Activated CD4-positive, alpha-beta T cell treated with anti-CD3 and anti-CD28 coated beads for 36 hours (primary cell): ENCODE measurements around the gene SORL1. TPM values are rescaled to one million over a fixed set of nuclear protein-coding genes. Genes with fewer than 3 reads are reported as not detected.

Source experiments
- ATAC-seq: fragments of 200-7000 bp; cut with Tn5 transposase; one replicate; pipeline ENCODE4 v1.10.0; 2021; ENCODE audit warnings: mild to moderate bottlenecking, moderate library complexity
- CTCF ChIA-PET: fragments of 350-600 bp; sonication (Branson Sonifier 250); formaldehyde crosslinking; loops from one replicate; lab custom pipeline; 2021; ENCODE audit warnings: antibody characterized with exemption; lab: Charles Lee
- POLR2A ChIA-PET: fragments of 350-600 bp; sonication (Branson Sonifier 250); formaldehyde crosslinking; loops from one replicate; lab custom pipeline; 2021; ENCODE audit warnings: antibody characterized with exemption, inconsistent platforms; lab: Charles Lee
- DNase-seq: peaks from one replicate; pipeline ENCODE4 v3.0.0-alpha.2; 2020
- H3K27ac Mint-ChIP-seq: one replicate; pipeline ENCODE4 v1.8.0; 2021; ENCODE audit warnings: mixed read lengths
- H3K27me3 Mint-ChIP-seq: one replicate; pipeline ENCODE4 v1.8.0; 2021; ENCODE audit warnings: mixed read lengths
- H3K36me3 Mint-ChIP-seq: one replicate; pipeline ENCODE4 v1.8.0; 2021; ENCODE audit warnings: low read depth, mixed read lengths
- H3K4me1 Mint-ChIP-seq: one replicate; pipeline ENCODE4 v1.8.0; 2021; ENCODE audit warnings: mixed read lengths
- H3K4me3 Mint-ChIP-seq: one replicate; pipeline ENCODE4 v1.8.0; 2021; ENCODE audit warnings: mild to moderate bottlenecking, moderate library complexity, mixed read lengths
- H3K9me3 Mint-ChIP-seq: one replicate; pipeline ENCODE4 v1.8.0; 2021; ENCODE audit warnings: low read depth, mixed read lengths
- intact Hi-C, 2 experiments: fragments of 100-400 bp; cut with DNase I in 1 of 2; cut with micrococcal nuclease in 1 of 2; formaldehyde crosslinking; loops; one replicate each; pipeline versions ENCODE4 v1.14.2 to v1.15.1; 2022 to 2024; cut with DNase I, micrococcal nuclease
- total RNA-seq, 2 experiments: library from RNA; stranded (reverse); gene quantifications; one replicate each; pipeline ENCODE4 v1.2.3, GENCODE V29; 2021

Gene SORL1
- total RNA-seq, 2 experiments from 2014 or later = 53.5 to 68.0 TPM

- H3K4me1 Mint-ChIP-seq = peaks cover 48% of the 10 kb centered on the region
- intact Hi-C loops = loop anchor here in 1 of 2 experiments (5.0 kb wide), 1 partner anchor 72 kb away; no protein-coding TSS in a partner anchor
- DNase-seq (no peak), ATAC-seq (no peak)
- ChIA-PET POLR2A (no interaction called here), CTCF (interaction anchor here (0.6 to 1.2 kb wide), 4 partner anchors 9 to 409 kb away, joined by 3 to 4 read pairs (median 3); no protein-coding TSS in a partner anchor)
- no peak overlapping the region for H3K27ac Mint-ChIP-seq
- peaks cover 49% of the 10 kb centered on the region for H3K36me3 Mint-ChIP-seq
- peaks cover 10% of the 10 kb centered on the region for H3K9me3 Mint-ChIP-seq
- no peak overlapping the region for H3K4me3 Mint-ChIP-seq
- no peaks in the 10 kb centered on the region for H3K27me3 Mint-ChIP-seq
Observed at GRCh38 chr11:121534131-121535093, 82.3 kb downstream of the SORL1 start.

GRCh38 chr11:121535129-121535796 lies 83.1 kb downstream of the SORL1 start:
- no peaks in the 10 kb centered on the region for H3K27me3 Mint-ChIP-seq
- ATAC-seq (no peak), DNase-seq (no peak)
- peak overlapping the region; percentile 15 for H3K27ac Mint-ChIP-seq
- CTCF ChIA-PET = interaction anchor here (0.8 kb wide), 1 partner anchor 200 kb away, joined by 3 read pairs; no protein-coding TSS in a partner anchor
- H3K9me3 Mint-ChIP-seq = peaks cover 5% of the 10 kb centered on the region
- H3K4me1 Mint-ChIP-seq = peaks cover 56% of the 10 kb centered on the region
- H3K36me3 Mint-ChIP-seq = peaks cover 45% of the 10 kb centered on the region
- intact Hi-C loops = loop anchor here in 1 of 2 experiments (5.0 kb wide), 1 partner anchor 73 kb away; no protein-coding TSS in a partner anchor
- no peak overlapping the region for H3K4me3 Mint-ChIP-seq
- POLR2A ChIA-PET = no interaction called here

DNA sequence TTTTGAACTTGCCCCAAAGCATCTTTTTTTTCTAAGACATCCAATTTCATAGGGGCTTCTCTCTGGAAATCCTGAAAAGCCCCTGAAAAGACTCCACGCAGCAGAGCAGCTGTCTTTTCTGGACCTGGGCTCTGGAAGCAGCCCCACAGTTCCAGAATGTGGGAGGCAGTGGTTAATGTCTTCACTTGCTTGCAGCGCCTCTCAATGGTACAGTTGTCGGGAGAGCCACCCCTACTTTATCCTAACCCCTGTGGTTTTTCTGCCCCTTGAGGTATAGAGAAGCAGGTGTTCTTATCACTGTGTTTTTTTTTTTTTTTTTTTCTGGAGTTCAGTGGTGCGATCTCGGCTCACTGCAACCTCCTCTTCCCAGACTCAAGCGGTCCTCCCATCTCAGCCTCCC lies 84.0 kb downstream of the SORL1 start:
- H3K4me1 Mint-ChIP-seq = peaks cover 64% of the 10 kb centered on the region
- DNase-seq (no peak), ATAC-seq (no peak)
- H3K9me3 Mint-ChIP-seq = no peaks in the 10 kb centered on the region
- peak overlapping the region; percentile 7 for H3K27ac Mint-ChIP-seq
- no peak overlapping the region for H3K4me3 Mint-ChIP-seq
- CTCF ChIA-PET = no interaction called here
- POLR2A ChIA-PET = no interaction called here
- intact Hi-C loops = loop anchor here in 1 of 2 experiments (5.0 kb wide), 1 partner anchor 74 kb away; no protein-coding TSS in a partner anchor
- H3K27me3 Mint-ChIP-seq = no peaks in the 10 kb centered on the region
- peaks cover 44% of the 10 kb centered on the region for H3K36me3 Mint-ChIP-seq

GRCh38 chr11:121538054-121538453 lies 85.9 kb downstream of the SORL1 start:
- Mint-ChIP-seq H3K9me3 (no peaks in the 10 kb centered on the region), H3K4me1 (peaks cover 61% of the 10 kb centered on the region)
- peak; percentile 77 for ATAC-seq

GRCh38 chr11:121539000-121539399 lies 86.9 kb downstream of the SORL1 start:
- H3K9me3 Mint-ChIP-seq = no peaks in the 10 kb centered on the region

More at GRCh38 chr11:121538054-121538453, 85.9 kb downstream of the SORL1 start:
- CTCF ChIA-PET = no interaction called here
- peak; percentile 27 for DNase-seq
- POLR2A ChIA-PET = no interaction called here
- Mint-ChIP-seq H3K27me3 (no peaks in the 10 kb centered on the region), H3K36me3 (peaks cover 42% of the 10 kb centered on the region), H3K27ac (peak overlapping the region; percentile 38), H3K4me3 (no peak overlapping the region)
- intact Hi-C loops = loop anchor here in 1 of 2 experiments (5.0 kb wide), 1 partner anchor 76 kb away; no protein-coding TSS in a partner anchor

DNA sequence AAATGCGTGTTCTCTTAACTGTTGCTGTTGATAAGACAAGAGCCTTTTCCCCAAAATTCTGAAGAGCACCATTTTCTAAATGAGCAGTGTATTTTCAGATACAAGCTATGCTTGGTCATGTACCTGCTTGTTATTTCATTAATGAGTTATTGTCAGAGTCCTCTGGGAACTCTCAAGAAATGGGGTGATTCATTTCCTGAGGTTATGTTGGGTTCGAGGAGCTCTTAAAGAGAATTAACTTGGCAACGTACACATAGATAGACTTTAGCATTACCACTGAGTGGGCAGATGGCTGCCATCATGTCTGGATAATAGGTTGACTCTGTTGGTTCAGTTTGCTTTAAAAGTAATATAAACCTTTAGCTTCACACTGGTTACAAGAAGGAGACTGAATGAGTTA lies 88.5 kb downstream of the SORL1 start:
- DNase-seq (no peak), ATAC-seq (peak; percentile 55)
- H3K27ac Mint-ChIP-seq = peak overlapping the region; percentile 49

More at GRCh38 chr11:121539000-121539399, 86.9 kb downstream of the SORL1 start:
- DNase-seq (no peak), ATAC-seq (no peak)
- ChIA-PET CTCF (interaction anchor here (0.8 kb wide), 1 partner anchor 17 kb away, joined by 3 read pairs; no protein-coding TSS in a partner anchor), POLR2A (interaction anchor here (0.5 to 0.6 kb wide), 2 partner anchors 18 to 160 kb away, joined by 3 to 4 read pairs; no protein-coding TSS in a partner anchor)
- intact Hi-C loops = loop anchor here in 1 of 2 experiments (5.0 kb wide), 1 partner anchor 77 kb away; no protein-coding TSS in a partner anchor
- Mint-ChIP-seq H3K36me3 (peaks cover 44% of the 10 kb centered on the region), H3K4me1 (peaks cover 56% of the 10 kb centered on the region), H3K27ac (peak overlapping the region; percentile 2), H3K27me3 (no peaks in the 10 kb centered on the region), H3K4me3 (no peak overlapping the region)

GRCh38 chr11:121543836-121544380 lies 91.8 kb downstream of the SORL1 start:
- H3K9me3 Mint-ChIP-seq = no peaks in the 10 kb centered on the region
- intact Hi-C loops = no loop called here
- H3K4me3 Mint-ChIP-seq = no peak overlapping the region
- peaks cover 55% of the 10 kb centered on the region for H3K4me1 Mint-ChIP-seq
- DNase-seq (no peak), ATAC-seq (no peak)
- H3K36me3 Mint-ChIP-seq = peaks cover 54% of the 10 kb centered on the region
- no peaks in the 10 kb centered on the region for H3K27me3 Mint-ChIP-seq
- H3K27ac Mint-ChIP-seq = peak overlapping the region; percentile 2
- ChIA-PET POLR2A (no interaction called here), CTCF (no interaction called here)

More for the DNA sequence above, 88.5 kb downstream of the SORL1 start:
- POLR2A ChIA-PET = interaction anchor here (0.7 kb wide), 1 partner anchor 10 kb away, joined by 3 read pairs; no protein-coding TSS in a partner anchor
- Mint-ChIP-seq H3K27me3 (no peaks in the 10 kb centered on the region), H3K9me3 (no peaks in the 10 kb centered on the region), H3K36me3 (peaks cover 50% of the 10 kb centered on the region), H3K4me1 (peaks cover 57% of the 10 kb centered on the region), H3K4me3 (no peak overlapping the region)
- intact Hi-C loops = no loop called here
- CTCF ChIA-PET = interaction anchor here (0.7 to 1.7 kb wide), 4 partner anchors 30 to 84 kb away, joined by 3 read pairs; no protein-coding TSS in a partner anchor

DNA sequence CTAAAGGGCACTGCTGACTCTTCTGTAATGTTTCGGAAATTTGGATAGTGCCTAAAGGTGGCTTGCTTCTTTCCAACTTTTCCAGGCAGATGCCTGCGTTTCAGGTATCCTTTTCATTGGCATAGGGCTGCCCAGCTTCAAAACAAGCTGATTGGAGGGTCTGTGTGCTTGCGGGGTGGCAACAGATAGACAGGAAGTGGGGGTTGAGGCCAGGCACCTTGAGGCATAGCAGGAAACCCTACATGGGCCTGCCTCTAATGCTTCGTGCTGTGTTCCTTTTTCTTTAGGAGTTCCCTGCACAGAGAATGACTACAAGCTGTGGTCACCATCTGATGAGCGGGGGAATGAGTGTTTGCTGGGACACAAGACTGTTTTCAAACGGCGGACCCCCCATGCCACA lies 92.8 kb downstream of the SORL1 start:
- ChIA-PET POLR2A (no interaction called here), CTCF (no interaction called here)
- DNase-seq (peak; percentile 43), ATAC-seq (peak; percentile 74)
- peak overlapping the region; percentile 2 for H3K27ac Mint-ChIP-seq
- intact Hi-C loops = no loop called here
- H3K36me3 Mint-ChIP-seq = peaks cover 49% of the 10 kb centered on the region
- no peaks in the 10 kb centered on the region for H3K9me3 Mint-ChIP-seq
- H3K4me1 Mint-ChIP-seq = peaks cover 46% of the 10 kb centered on the region
- H3K4me3 Mint-ChIP-seq = no peak overlapping the region
- no peaks in the 10 kb centered on the region for H3K27me3 Mint-ChIP-seq

DNA sequence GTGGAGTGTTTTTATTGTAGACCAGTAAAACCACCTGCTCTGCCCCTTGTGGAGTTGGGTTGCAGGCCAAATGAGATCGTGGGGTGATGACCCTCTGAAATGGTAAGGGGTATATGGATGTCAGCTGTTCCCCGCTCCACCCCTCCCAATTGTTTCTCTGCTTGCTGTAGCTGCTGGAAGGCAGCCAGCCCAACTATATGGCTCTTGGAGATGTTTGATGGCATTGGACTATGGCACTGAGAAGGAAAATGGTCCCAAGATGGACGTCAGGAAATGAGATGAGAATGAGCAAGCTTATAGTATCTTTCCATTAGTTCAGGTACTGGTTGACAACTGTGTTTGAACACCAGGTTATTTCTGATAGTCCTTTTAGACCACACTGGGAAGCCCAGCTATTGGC lies 95.5 kb downstream of the SORL1 start:
- Mint-ChIP-seq H3K27ac (no peak overlapping the region), H3K36me3 (peaks cover 43% of the 10 kb centered on the region), H3K9me3 (no peaks in the 10 kb centered on the region), H3K4me1 (peaks cover 34% of the 10 kb centered on the region), H3K27me3 (no peaks in the 10 kb centered on the region), H3K4me3 (no peak overlapping the region)
- DNase-seq (no peak), ATAC-seq (no peak)
- CTCF ChIA-PET = interaction anchor here (2.3 kb wide), 1 partner anchor 44 kb away, joined by 6 read pairs; no protein-coding TSS in a partner anchor
- POLR2A ChIA-PET = interaction anchor here (0.6 kb wide), 1 partner anchor 20 kb away, joined by 3 read pairs; no protein-coding TSS in a partner anchor
- intact Hi-C loops = no loop called here

DNA sequence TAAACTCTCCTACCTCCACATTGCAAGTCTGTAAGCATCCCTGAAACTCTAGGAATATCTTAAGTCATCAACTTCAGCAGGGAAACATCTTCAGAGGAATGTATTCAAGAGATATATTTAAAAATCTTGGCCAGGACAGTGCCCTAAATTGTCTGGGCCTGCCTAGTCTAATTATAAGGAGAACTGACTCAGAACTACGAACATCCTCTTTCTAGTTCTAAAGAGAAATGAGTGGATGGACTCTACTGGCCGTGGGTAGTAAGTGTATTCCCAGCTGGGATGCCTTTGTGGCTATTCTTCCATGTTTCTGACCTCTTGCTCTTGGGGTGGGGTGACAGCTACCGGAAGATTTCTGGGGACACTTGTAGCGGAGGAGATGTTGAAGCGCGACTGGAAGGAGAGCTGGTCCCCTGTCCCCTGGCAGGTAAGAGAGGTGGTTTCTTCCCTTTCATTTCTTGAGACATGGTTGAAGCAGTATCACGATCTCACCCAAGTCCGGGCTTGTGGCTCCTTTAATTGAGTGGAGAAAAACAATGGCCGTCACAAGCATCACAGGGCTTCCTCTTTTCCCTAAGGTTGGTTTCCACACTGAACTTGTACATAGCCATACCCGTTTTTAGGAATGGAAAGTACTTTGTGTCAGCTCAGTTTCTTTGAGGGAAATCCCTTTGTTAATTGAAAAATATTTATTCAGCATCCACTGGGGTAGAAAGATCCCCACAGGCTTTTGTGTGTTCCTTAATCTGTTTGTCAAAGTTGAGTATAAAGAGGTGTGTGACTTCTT lies 98.3 kb downstream of the SORL1 start:
- CTCF ChIA-PET = no interaction called here
- no peak for DNase-seq
- POLR2A ChIA-PET = no interaction called here
- Mint-ChIP-seq H3K4me1 (peaks cover 15% of the 10 kb centered on the region), H3K27me3 (no peaks in the 10 kb centered on the region), H3K36me3 (peaks cover 40% of the 10 kb centered on the region), H3K4me3 (no peak overlapping the region), H3K27ac (no peak overlapping the region), H3K9me3 (no peaks in the 10 kb centered on the region)
- intact Hi-C loops = no loop called here
- ATAC-seq = no peak
